Heart right ventricle (tissue), 16 donors: ENCODE measurements around the gene PTPN9. TPM values are rescaled to one million over a fixed set of nuclear protein-coding genes. Genes with fewer than 3 reads are reported as not detected.

ENCODE experiments used
- ATAC-seq, 8 donors: fragments of 200-7000 bp; cut with Tn5 transposase; one replicate each; pipeline ENCODE4 v1.9.1; 2020; ENCODE audit warnings: mild to moderate bottlenecking in 8 of 8, moderate library complexity in 8 of 8, moderate number of reproducible peaks in 1 of 8
- DNase-seq, 2 donors: peaks; one replicate each; pipeline ENCODE4 v3.0.0-alpha.2; 2020
- H3K27ac ChIP-seq, 10 donors: fragments of 200-600 bp; sonication (generic) in 2 of 10; one replicate each; pipeline versions ENCODE4 v1.5.0 to v1.8.0; 2020 to 2022; ENCODE audit warnings: mild to moderate bottlenecking in 3 of 10
- H3K27me3 ChIP-seq, 7 donors: fragments of 200-600 bp; one replicate each; pipeline ENCODE4 v1.8.0; 2021 to 2022; ENCODE audit warnings: mild to moderate bottlenecking in 2 of 7
- H3K36me3 ChIP-seq, 9 donors: fragments of 200-600 bp; sonication (generic) in 1 of 9; one replicate each; pipeline versions ENCODE4 v1.5.0 to v1.8.0; 2020 to 2022; ENCODE audit warnings: mild to moderate bottlenecking in 2 of 9
- H3K4me1 ChIP-seq, 9 donors: fragments of 200-600 bp; sonication (generic) in 1 of 9; one replicate each; pipeline versions ENCODE4 v1.5.0 to v1.8.0; 2020 to 2022; ENCODE audit warnings: mild to moderate bottlenecking in 4 of 9
- H3K4me3 ChIP-seq, 10 donors: fragments of 200-600 bp; sonication (generic) in 2 of 10; one replicate each; pipeline versions ENCODE4 v1.5.0 to v1.8.0; 2020 to 2022; ENCODE audit warnings: mild to moderate bottlenecking in 7 of 10, moderate library complexity in 2 of 10
- H3K9me3 ChIP-seq, 11 donors: fragments of 200-600 bp in 10 of 11; sonication (generic) in 2 of 11; one replicate each; pipeline versions ENCODE4 v1.5.0 to v1.8.0; 2013 to 2022; ENCODE audit warnings: mild to moderate bottlenecking in 2 of 11, control low read depth in 1 of 11, moderate library complexity in 1 of 11
- CTCF ChIP-seq, 9 donors: fragments of 200-600 bp; sonication (generic) in 2 of 9; IDR thresholded peaks; one replicate each; pipeline versions ENCODE4 v1.5.0 to v1.8.0; 2021 to 2022; ENCODE audit warnings: antibody characterized with exemption in 9 of 9, mild to moderate bottlenecking in 5 of 9, moderate library complexity in 1 of 9
- WGBS, 2 donors: extraction: QIAGEN DNeasy Blood & Tissue Kit; methylation state at CpG; one replicate each; pipeline ENCODE4 v1.1.7; 2013; ENCODE audit warnings: inconsistent platforms in 1 of 2; 5-methylcytosine and 5-hydroxymethylcytosine counted together
- intact Hi-C, 10 donors: fragments of 100-400 bp; cut with DNase I; formaldehyde crosslinking; loops; one replicate each; pipeline versions ENCODE4 v1.11.1 to v1.14.2; 2022
- long read RNA-seq, 3 donors: library from polyadenylated mRNA; unstranded; transcript quantifications; one replicate each; pipeline ENCODE4 v2.0.0, GENCODE V29; 2020 to 2021
- polyA plus RNA-seq, 2 donors: library from polyadenylated mRNA; stranded (reverse); fragments of 200-250 nt; gene quantifications; one replicate each; pipeline ENCODE4 v1.2.3, GENCODE V29; 2013
- total RNA-seq, 10 donors: library from RNA; stranded (reverse); fragmentation: NEBNext Ultra II Directional in 3 of 10; extraction: Animal tissue kit (Norgen Biotek cat#: 25700) in 3 of 10; gene quantifications; one replicate each; pipeline versions ENCODE4 v1.2.1 to v1.2.4, GENCODE V29; 2021 to 2023
- donor health status: Arrhythmogenic right ventricular cardiomyopathy.
- donor health status: ischemic (EF 13 %, LVEDD 7.1; RV severe dilation, severe dysfunction).
- donor health status: healthy with polysubstance abuse.
- donor health status: DM: no; HTN: yes; CAD: no.
- donor health status: DM: no; HTN: no; CAD: no.
- donor health status: ischemic (EF 25% LVEDD 6.9; RV normal size, moderate dysfunction).
- donor health status: ischemic (EF 25% LVEDD 5.7; RV mildly dilated, moderate dysfunction).
- donor health status: healthy.
- donor health status: DM: yes; HTN: yes; CAD: no.
- donor health status: Ischemic cardiomyopathy.
- donor health status: ischemic (EF 35%, LVEDD 5.7; RV mildly dilated, moderate dysfunction).
- donor health status: nonischemic (EF 11% LVEDD 7.7; RV severe dilation, severe dysfunction).
- donor health status: DM: yes; HTN: yes; CAD: no.
- donor health status: PGD.
- donor health status: ischemic (EF 29% LVEDD 5.4; RV normal size, mild dysfunction).
- donor health status: nonischemic (EF 23%, LVEDD 6.1; RV moderate dilation, normal function).

PTPN9 gene
- total RNA-seq (10 to 100 TPM in 1 of 10 donors, 1 to 10 TPM in 9; 5.8 to 11.0 (median 8.4) TPM), polyA plus RNA-seq (1 to 10 TPM; 2.0 to 6.7 TPM)
- long read RNA-seq, donor 1, full-length matches to known transcripts, result 14 of 21 reads
- long read RNA-seq, donor 1, partial matches to known transcripts, result 4 of 21 reads
- long read RNA-seq, donor 1, other reads (novel, unspliced or antisense), result 3 of 21 reads
- long read RNA-seq, donor 2, full-length matches to known transcripts, result 12 of 18 reads
- long read RNA-seq, donor 2, partial matches to known transcripts, result 1 of 18 reads
- long read RNA-seq, donor 2, other reads (novel, unspliced or antisense), result 5 of 18 reads
- long read RNA-seq, donor 3, full-length matches to known transcripts, result 2 of 7 reads
- long read RNA-seq, donor 3, partial matches to known transcripts, result 3 of 7 reads
- long read RNA-seq, donor 3, other reads (novel, unspliced or antisense), result 2 of 7 reads

- ATAC-seq (peak; percentile 88 to 93 (median 91)), DNase-seq (peak; percentile 83 to 87)
- peaks cover 1 to 28% (median 24%) of the 10 kb centered on the region in 9 donors for H3K4me1 ChIP-seq
- no peaks in the 10 kb centered on the region for H3K9me3 ChIP-seq
- peak within 1 kb of the TSS; percentile 82 to 98 (median 94) for H3K27ac ChIP-seq
- no peaks in the 10 kb centered on the region for H3K27me3 ChIP-seq
- peak within 1 kb of the TSS; percentile 57 to 99 (median 96) for H3K4me3 ChIP-seq
- TF ChIP-seq CTCF (IDR thresholded peaks at IDR 0.05), result peak; percentile 14 to 79 (median 56)
- intact Hi-C loops, result loop anchor here in 6 of 10 donors (1.0 to 10.0 kb wide), 6 partner anchors 43 to 114 kb away; partner anchors contain the start of gene SNUPN (in 2 of the 6)
- 0 to 1% methylated on average over 49 to 78 of the region's 78 CpGs for WGBS, 2 donors
- peaks cover 0 to 4% (median 0%) of the 10 kb centered on the region in 9 donors for H3K36me3 ChIP-seq
These were observed at the start of gene PTPN9 for GRCh38 chr15:75578948-75579920. Gene PTPN9 (minus strand): TSS chr15:75579315. CDS start chr15:75578776, 539 bp downstream.

GRCh38 chr15:75625542-75626347 lies 46.6 kb upstream of the PTPN9 start, which contains the start of gene SNUPN:
Gene SNUPN (minus strand): TSS chr15:75625725. CDS start chr15:75621051, 4,674 bp downstream.
- no peaks in the 10 kb centered on the region for H3K9me3 ChIP-seq
- peaks cover 0 to 30% (median 18%) of the 10 kb centered on the region in 9 donors for H3K4me1 ChIP-seq
- TF ChIP-seq CTCF (IDR thresholded peaks at IDR 0.05), result no peak
- DNase-seq, result peak; percentile 95 to 96
- no peaks in the 10 kb centered on the region for H3K36me3 ChIP-seq
- ATAC-seq, result peak; percentile 93 to 96 (median 95)
- H3K27ac ChIP-seq, result peak within 1 kb of the TSS; percentile 76 to 100 (median 98)
- 1% methylated on average over 38 to 47 of the region's 47 CpGs for WGBS, 2 donors
- intact Hi-C loops, result loop anchor here in 5 of 10 donors (1.0 to 10.0 kb wide), 7 partner anchors 13 to 261 kb away; partner anchors contain the start of genes SIN3A (in 4 of the 5), MAN2C1 (in 2 of the 5) and PTPN9 (in 1 of the 5)
- peak within 1 kb of the TSS; percentile 75 to 98 (median 88) for H3K4me3 ChIP-seq
- H3K27me3 ChIP-seq, result no peaks in the 10 kb centered on the region

GRCh38 chr15:75622505-75622904 lies 43.4 kb upstream of the PTPN9 start:
- intact Hi-C loops, result loop anchor here in 6 of 10 donors (5.0 to 10.0 kb wide), 6 partner anchors 45 to 258 kb away; partner anchors contain the start of genes MAN2C1 (in 2 of the 6), PTPN9 (in 2 of the 6) and SIN3A (in 1 of the 6)
- no peak for TF ChIP-seq CTCF (IDR thresholded peaks at IDR 0.05)
- ATAC-seq (no peak), DNase-seq (no peak)
- H3K9me3 ChIP-seq, result no peaks in the 10 kb centered on the region
- peak overlapping the region in 4 of 10 donors; percentile 3 to 86 (median 82) for H3K27ac ChIP-seq
- H3K36me3 ChIP-seq, result peaks cover 0 to 32% (median 11%) of the 10 kb centered on the region in 9 donors
- H3K4me1 ChIP-seq, result peaks cover 0 to 46% (median 32%) of the 10 kb centered on the region in 9 donors
- no peaks in the 10 kb centered on the region for H3K27me3 ChIP-seq
- WGBS, 2 donors, result 80 to 84% methylated on average over 2 of the region's 2 CpGs
- H3K4me3 ChIP-seq, result no peak overlapping the region
